B cell (primary cell): ENCODE results near the gene FUBP3.

Source experiments
- CTCF ChIP-seq: fragments of 200-600 bp; IDR thresholded peaks from one replicate; pipeline ENCODE4 v1.8.0; 2022; ENCODE audit warnings: antibody characterized with exemption, mild to moderate bottlenecking
- EZH2 ChIP-seq: IDR thresholded peaks from 2 replicates; pipeline ENCODE4 v1.6.1; 2012; ENCODE audit warnings: borderline replicate concordance, low read depth, mild to moderate bottlenecking, moderate library complexity, low read length; ENCODE audit not compliant: insufficient read depth, poor library complexity, severe bottlenecking

- TF ChIP-seq CTCF, result no peak
- TF ChIP-seq EZH2, result no peak
Measured at GRCh38 chr9:130607640-130608420, 28.5 kb downstream of the FUBP3 start.
